ENCODE results near the gene ABCC3.
"Not testable (repeated sequence)": the region's sequence is repeated elsewhere in the genome, so short reads cannot be mapped to it uniquely, and the experiment has no call there.

- not testable (repeated sequence) for TF ChIP-seq FOXK2, FOXA1 (IDR thresholded peaks at IDR 0.05)
These were observed 46.0 kb downstream of the ABCC3 start for GRCh38 chr17:50680543-50681262.

All from HEK293T (cell line).